Measurements from ENCODE around the gene METTL9. TPM values are rescaled to one million over a fixed set of nuclear protein-coding genes. Genes with fewer than 3 reads are reported as not detected.

The METTL9 gene
- total and polyA plus RNA-seq, 2 experiments from 2014 or later = 72.5 to 152 TPM

DNA sequence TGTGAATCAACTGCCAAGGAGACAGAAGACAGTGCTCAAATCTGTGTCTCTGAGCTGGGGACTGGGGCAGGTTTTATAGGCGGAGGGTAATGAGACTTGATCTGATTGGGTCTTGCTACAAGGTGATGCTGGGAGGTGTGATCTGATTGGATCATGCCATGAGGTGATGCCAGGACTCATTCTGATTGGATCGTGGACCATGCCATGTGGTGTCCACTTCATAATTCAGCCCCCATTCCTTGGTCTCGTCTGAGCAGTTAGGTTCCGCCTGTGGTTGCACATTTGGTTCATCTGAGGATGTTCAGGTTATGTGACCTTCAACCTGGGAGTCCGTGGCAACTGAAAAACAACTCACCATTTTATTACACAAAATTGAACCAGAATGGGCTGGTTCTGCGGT lies 105.4 kb downstream of the METTL9 start:
- DNase-seq (ENCODE audit: low spot score) = no peak
- no peaks in the 10 kb centered on the region for H3K27me3 ChIP-seq (ENCODE audit: insufficient read depth)

More for the DNA sequence above, 105.4 kb downstream of the METTL9 start:
- Histone ChIP-seq H3K4me1 (ENCODE audit: insufficient read depth) (no peaks in the 10 kb centered on the region), H3K4me2 (no peak overlapping the region), H3K79me2 (replicated peaks; ENCODE audit: insufficient read depth) (no peaks in the 10 kb centered on the region), H2AFZ (no peak overlapping the region), H3K4me3 (no peak overlapping the region), H3K9me2 (ENCODE audit: insufficient read depth) (no peaks in the 10 kb centered on the region), H3F3A (replicated peaks; ENCODE audit: low read depth) (no peaks in the 10 kb centered on the region), H3K36me3 (ENCODE audit: insufficient read depth) (no peaks in the 10 kb centered on the region), H3K27ac (ENCODE audit: low read depth) (no peak overlapping the region), H4K20me1 (replicated peaks; ENCODE audit: insufficient read depth) (no peaks in the 10 kb centered on the region)
- H3K9me3 Mint-ChIP-seq = 0 out of 3 replicates have a peak, but pooled peaks cover 5% of the 10 kb centered on the region
- no peak overlapping the region for H3K27ac Mint-ChIP-seq
- H3K4me1 Mint-ChIP-seq = peaks cover 4% of the 10 kb centered on the region; the same call in 2 of the 3 replicates
- H3K4me3 Mint-ChIP-seq = no peak overlapping the region
- TF ChIP-seq, protein P1, sequence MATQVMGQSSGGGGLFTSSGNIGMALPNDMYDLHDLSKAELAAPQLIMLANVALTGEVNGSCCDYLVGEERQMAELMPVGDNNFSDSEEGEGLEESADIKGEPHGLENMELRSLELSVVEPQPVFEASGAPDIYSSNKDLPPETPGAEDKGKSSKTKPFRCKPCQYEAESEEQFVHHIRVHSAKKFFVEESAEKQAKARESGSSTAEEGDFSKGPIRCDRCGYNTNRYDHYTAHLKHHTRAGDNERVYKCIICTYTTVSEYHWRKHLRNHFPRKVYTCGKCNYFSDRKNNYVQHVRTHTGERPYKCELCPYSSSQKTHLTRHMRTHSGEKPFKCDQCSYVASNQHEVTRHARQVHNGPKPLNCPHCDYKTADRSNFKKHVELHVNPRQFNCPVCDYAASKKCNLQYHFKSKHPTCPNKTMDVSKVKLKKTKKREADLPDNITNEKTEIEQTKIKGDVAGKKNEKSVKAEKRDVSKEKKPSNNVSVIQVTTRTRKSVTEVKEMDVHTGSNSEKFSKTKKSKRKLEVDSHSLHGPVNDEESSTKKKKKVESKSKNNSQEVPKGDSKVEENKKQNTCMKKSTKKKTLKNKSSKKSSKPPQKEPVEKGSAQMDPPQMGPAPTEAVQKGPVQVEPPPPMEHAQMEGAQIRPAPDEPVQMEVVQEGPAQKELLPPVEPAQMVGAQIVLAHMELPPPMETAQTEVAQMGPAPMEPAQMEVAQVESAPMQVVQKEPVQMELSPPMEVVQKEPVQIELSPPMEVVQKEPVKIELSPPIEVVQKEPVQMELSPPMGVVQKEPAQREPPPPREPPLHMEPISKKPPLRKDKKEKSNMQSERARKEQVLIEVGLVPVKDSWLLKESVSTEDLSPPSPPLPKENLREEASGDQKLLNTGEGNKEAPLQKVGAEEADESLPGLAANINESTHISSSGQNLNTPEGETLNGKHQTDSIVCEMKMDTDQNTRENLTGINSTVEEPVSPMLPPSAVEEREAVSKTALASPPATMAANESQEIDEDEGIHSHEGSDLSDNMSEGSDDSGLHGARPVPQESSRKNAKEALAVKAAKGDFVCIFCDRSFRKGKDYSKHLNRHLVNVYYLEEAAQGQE (IDR thresholded peaks at IDR 0.05; ENCODE audit: unreplicated experiment) = no peak
- TF ChIP-seq, protein P2, sequence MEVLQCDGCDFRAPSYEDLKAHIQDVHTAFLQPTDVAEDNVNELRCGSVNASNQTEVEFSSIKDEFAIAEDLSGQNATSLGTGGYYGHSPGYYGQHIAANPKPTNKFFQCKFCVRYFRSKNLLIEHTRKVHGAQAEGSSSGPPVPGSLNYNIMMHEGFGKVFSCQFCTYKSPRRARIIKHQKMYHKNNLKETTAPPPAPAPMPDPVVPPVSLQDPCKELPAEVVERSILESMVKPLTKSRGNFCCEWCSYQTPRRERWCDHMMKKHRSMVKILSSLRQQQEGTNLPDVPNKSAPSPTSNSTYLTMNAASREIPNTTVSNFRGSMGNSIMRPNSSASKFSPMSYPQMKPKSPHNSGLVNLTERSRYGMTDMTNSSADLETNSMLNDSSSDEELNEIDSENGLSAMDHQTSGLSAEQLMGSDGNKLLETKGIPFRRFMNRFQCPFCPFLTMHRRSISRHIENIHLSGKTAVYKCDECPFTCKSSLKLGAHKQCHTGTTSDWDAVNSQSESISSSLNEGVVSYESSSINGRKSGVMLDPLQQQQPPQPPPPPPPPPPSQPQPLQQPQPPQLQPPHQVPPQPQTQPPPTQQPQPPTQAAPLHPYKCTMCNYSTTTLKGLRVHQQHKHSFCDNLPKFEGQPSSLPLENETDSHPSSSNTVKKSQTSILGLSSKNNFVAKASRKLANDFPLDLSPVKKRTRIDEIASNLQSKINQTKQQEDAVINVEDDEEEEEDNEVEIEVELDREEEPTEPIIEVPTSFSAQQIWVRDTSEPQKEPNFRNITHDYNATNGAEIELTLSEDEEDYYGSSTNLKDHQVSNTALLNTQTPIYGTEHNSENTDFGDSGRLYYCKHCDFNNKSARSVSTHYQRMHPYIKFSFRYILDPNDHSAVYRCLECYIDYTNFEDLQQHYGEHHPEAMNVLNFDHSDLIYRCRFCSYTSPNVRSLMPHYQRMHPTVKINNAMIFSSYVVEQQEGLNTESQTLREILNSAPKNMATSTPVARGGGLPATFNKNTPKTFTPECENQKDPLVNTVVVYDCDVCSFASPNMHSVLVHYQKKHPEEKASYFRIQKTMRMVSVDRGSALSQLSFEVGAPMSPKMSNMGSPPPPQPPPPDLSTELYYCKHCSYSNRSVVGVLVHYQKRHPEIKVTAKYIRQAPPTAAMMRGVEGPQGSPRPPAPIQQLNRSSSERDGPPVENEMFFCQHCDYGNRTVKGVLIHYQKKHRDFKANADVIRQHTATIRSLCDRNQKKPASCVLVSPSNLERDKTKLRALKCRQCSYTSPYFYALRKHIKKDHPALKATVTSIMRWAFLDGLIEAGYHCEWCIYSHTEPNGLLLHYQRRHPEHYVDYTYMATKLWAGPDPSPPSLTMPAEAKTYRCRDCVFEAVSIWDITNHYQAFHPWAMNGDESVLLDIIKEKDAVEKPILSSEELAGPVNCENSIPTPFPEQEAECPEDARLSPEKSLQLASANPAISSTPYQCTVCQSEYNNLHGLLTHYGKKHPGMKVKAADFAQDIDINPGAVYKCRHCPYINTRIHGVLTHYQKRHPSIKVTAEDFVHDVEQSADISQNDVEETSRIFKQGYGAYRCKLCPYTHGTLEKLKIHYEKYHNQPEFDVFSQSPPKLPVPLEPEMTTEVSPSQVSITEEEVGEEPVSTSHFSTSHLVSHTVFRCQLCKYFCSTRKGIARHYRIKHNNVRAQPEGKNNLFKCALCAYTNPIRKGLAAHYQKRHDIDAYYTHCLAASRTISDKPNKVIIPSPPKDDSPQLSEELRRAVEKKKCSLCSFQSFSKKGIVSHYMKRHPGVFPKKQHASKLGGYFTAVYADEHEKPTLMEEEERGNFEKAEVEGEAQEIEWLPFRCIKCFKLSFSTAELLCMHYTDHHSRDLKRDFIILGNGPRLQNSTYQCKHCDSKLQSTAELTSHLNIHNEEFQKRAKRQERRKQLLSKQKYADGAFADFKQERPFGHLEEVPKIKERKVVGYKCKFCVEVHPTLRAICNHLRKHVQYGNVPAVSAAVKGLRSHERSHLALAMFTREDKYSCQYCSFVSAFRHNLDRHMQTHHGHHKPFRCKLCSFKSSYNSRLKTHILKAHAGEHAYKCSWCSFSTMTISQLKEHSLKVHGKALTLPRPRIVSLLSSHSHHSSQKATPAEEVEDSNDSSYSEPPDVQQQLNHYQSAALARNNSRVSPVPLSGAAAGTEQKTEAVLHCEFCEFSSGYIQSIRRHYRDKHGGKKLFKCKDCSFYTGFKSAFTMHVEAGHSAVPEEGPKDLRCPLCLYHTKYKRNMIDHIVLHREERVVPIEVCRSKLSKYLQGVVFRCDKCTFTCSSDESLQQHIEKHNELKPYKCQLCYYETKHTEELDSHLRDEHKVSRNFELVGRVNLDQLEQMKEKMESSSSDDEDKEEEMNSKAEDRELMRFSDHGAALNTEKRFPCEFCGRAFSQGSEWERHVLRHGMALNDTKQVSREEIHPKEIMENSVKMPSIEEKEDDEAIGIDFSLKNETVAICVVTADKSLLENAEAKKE (CRISPR knock-in tag; IDR thresholded peaks at IDR 0.05) = no peak
- TF ChIP-seq ZNF331 (CRISPR knock-in tag; IDR thresholded peaks at IDR 0.05; ENCODE audit: low read depth) (no peak), POLR2AphosphoS5 (IDR thresholded peaks at IDR 0.05; ENCODE audit: low read depth) (no peak), EZH2phosphoT487 (IDR thresholded peaks at IDR 0.05; ENCODE audit: unreplicated experiment) (no peak), EZH2 (IDR thresholded peaks at IDR 0.05; ENCODE audit: low read depth, unreplicated experiment) (no peak), NANOG (IDR thresholded peaks at IDR 0.05; ENCODE audit: borderline replicate concordance) (no peak), CREB1 (CRISPR knock-in tag; IDR thresholded peaks at IDR 0.05; ENCODE audit: low read depth) (no peak)
- no peaks in the 10 kb centered on the region; the same call in 2 of the 3 replicates for H3K36me3 Mint-ChIP-seq (ENCODE audit: low read depth)
- no peak for ATAC-seq
- peaks cover 4% of the 10 kb centered on the region for H3K27me3 Mint-ChIP-seq (ENCODE audit: insufficient read depth, low read depth, poor library complexity)

Small RNA genes within 50 kb of the gene (small RNA-seq; reads per million reads assigned to genes)
- gene RF00478 (ENCODE audit: low replicate concordance) (not detected), gene RNU6-1005P (ENCODE audit: low replicate concordance) (0.37 reads per million, percentile 22 among the genes with 10 or more reads in this experiment), gene RNU6-196P (ENCODE audit: low replicate concordance) (not detected)

Other genes with a start within 250 kb of the METTL9 start
- not detected in 2 replicates for gene IGSF6, start 53.0 kb downstream of the METTL9 start, total RNA-seq (2014; rRNA removed; shearing (Covaris generic))
- gene IGSF6, start 53.0 kb downstream of the METTL9 start, polyA plus RNA-seq (2016; fragmentation: Nextera tagmentation; extraction: Ambion mirVana) = 0.17 and 0.19 TPM in 2 replicates
- gene OTOA, start 64.4 kb downstream of the METTL9 start, total RNA-seq (2014; rRNA removed; shearing (Covaris generic)) = 0.17 and 0.31 TPM in 2 replicates
- gene OTOA, start 64.4 kb downstream of the METTL9 start, polyA plus RNA-seq (2016; fragmentation: Nextera tagmentation; extraction: Ambion mirVana) = 0.16 TPM in 1 of 2 replicates, not detected in the other

All from GM23338 (cell line).